HEK293 (cell line): ENCODE measurements around the gene MAP3K13.

ENCODE experiments used
- CTCF ChIA-PET: fragments of 350-600 bp; formaldehyde crosslinking; extraction: SDS; loops from one replicate; lab custom pipeline; 2021; ENCODE audit warnings: antibody characterized with exemption; lab: Yijun Ruan, JAX
- POLR2A ChIA-PET: fragments of 300-600 bp; formaldehyde crosslinking; extraction: SDS; loops from one replicate; lab custom pipeline; 2020; ENCODE audit warnings: antibody characterized with exemption, inconsistent platforms; lab: Yijun Ruan, JAX
- H3K27ac ChIP-seq: fragments of 200-500 bp; sonication (Bioruptor generic); 2 replicates; pipeline ENCODE4 v1.5.1; 2014; ENCODE audit warnings: low read depth, low read length, control low read depth, inconsistent platforms; ENCODE audit errors: extremely low read depth
- H3K36me3 ChIP-seq, 2 experiments: fragments of 200-500 bp in 1 of 2; sonication (Bioruptor generic) in 1 of 2; 1 replicate in 1 of 2; 2 replicates in 1 of 2; pipeline ENCODE4 v1.5.1; 2014 to 2017; ENCODE audit warnings: inconsistent platforms in 2 of 2, low read length in 2 of 2; ENCODE audit not compliant: control insufficient read depth in 2 of 2, insufficient read depth in 1 of 2
- H3K4me1 ChIP-seq: fragments of 200-500 bp; sonication (Bioruptor generic); 2 replicates; pipeline ENCODE4 v1.5.1; 2014; ENCODE audit warnings: mild to moderate bottlenecking, low read length, inconsistent platforms; ENCODE audit not compliant: control insufficient read depth, insufficient read depth
- H3K4me3 ChIP-seq: 2 replicates; pipeline ENCODE4 v1.5.1; 2011; ENCODE audit warnings: low read depth, mild to moderate bottlenecking, control low read depth, low read length, moderate library complexity
- H3K9me3 ChIP-seq: fragments of 200-500 bp; sonication (Bioruptor generic); 2 replicates; pipeline ENCODE4 v1.5.1; 2014; ENCODE audit warnings: low read depth, low read length, inconsistent platforms; ENCODE audit not compliant: control insufficient read depth, insufficient read depth
- GFI1B ChIP-seq: fragments of 450-650 bp; formaldehyde crosslinking; IDR thresholded peaks from 2 replicates; pipeline ENCODE4 v1.5.1; 2016; ENCODE audit warnings: missing biosample characterization, missing genetic modification characterization
- HIC1 ChIP-seq: fragments of 450-650 bp; formaldehyde crosslinking; IDR thresholded peaks from 2 replicates; pipeline ENCODE4 v1.5.1; 2016; ENCODE audit warnings: missing biosample characterization, missing genetic modification characterization
- PRDM6 ChIP-seq: fragments of 450-650 bp; formaldehyde crosslinking; IDR thresholded peaks from 2 replicates; pipeline ENCODE4 v1.5.1; 2017; ENCODE audit warnings: missing biosample characterization, missing genetic modification characterization
- SETDB1 ChIP-seq: IDR thresholded peaks from one replicate; pipeline ENCODE4 v1.6.1; 2017; ENCODE audit warnings: mild to moderate bottlenecking, low read length, moderate library complexity, mixed read lengths; ENCODE audit not compliant: insufficient read length
- ZBTB10 ChIP-seq: fragments of 450-650 bp; formaldehyde crosslinking; IDR thresholded peaks from 2 replicates; pipeline ENCODE4 v1.5.1; 2016; ENCODE audit warnings: missing biosample characterization, missing genetic modification characterization
- ZBTB44 ChIP-seq: fragments of 450-650 bp; IDR thresholded peaks from 2 replicates; pipeline ENCODE4 v1.5.1; 2018; ENCODE audit warnings: missing biosample characterization, mild to moderate bottlenecking, missing genetic modification characterization
- ZNF184 ChIP-seq: fragments of 450-650 bp; IDR thresholded peaks from 2 replicates; pipeline ENCODE4 v1.5.1; 2018; ENCODE audit warnings: missing biosample characterization, mild to moderate bottlenecking, missing genetic modification characterization
- ZNF280D ChIP-seq: fragments of 450-650 bp; formaldehyde crosslinking; IDR thresholded peaks from 2 replicates; pipeline ENCODE4 v1.5.1; 2016; ENCODE audit warnings: missing biosample characterization, missing genetic modification characterization
- ZNF335 ChIP-seq: fragments of 450-650 bp; formaldehyde crosslinking; conservative IDR thresholded peaks from 2 replicates; pipeline ENCODE4 v1.5.1; 2016; ENCODE audit warnings: missing biosample characterization, missing genetic modification characterization
- ZNF350 ChIP-seq: fragments of 450-650 bp; formaldehyde crosslinking; IDR thresholded peaks from 2 replicates; pipeline ENCODE4 v1.5.0; 2017; ENCODE audit warnings: missing biosample characterization, mild to moderate bottlenecking, missing genetic modification characterization
- ZNF518A ChIP-seq: fragments of 450-650 bp; formaldehyde crosslinking; conservative IDR thresholded peaks from 2 replicates; pipeline ENCODE4 v1.5.1; 2016; ENCODE audit warnings: low read depth, missing biosample characterization, missing genetic modification characterization
- ZNF571 ChIP-seq: fragments of 450-650 bp; formaldehyde crosslinking; IDR thresholded peaks from 2 replicates; pipeline ENCODE4 v1.5.0; 2017; ENCODE audit warnings: missing biosample characterization, missing genetic modification characterization
- ZNF660 ChIP-seq: fragments of 450-650 bp; IDR thresholded peaks from 2 replicates; pipeline ENCODE4 v1.5.1; 2018; ENCODE audit warnings: missing biosample characterization, mild to moderate bottlenecking, missing genetic modification characterization
- ZNF707 ChIP-seq: fragments of 450-650 bp; formaldehyde crosslinking; IDR thresholded peaks from 2 replicates; pipeline ENCODE4 v1.5.1; 2016; ENCODE audit warnings: missing biosample characterization, missing genetic modification characterization
- ZNF791 ChIP-seq: fragments of 450-650 bp; formaldehyde crosslinking; IDR thresholded peaks from 2 replicates; pipeline ENCODE4 v1.5.1; 2016; ENCODE audit warnings: missing biosample characterization, missing genetic modification characterization
- ZNF830 ChIP-seq: fragments of 450-650 bp; IDR thresholded peaks from 2 replicates; pipeline ENCODE4 v1.5.0; 2018; ENCODE audit warnings: missing biosample characterization, missing genetic modification characterization, low read depth, mild to moderate bottlenecking, moderate library complexity

The MAP3K13 gene

GRCh38 chr3:185365291-185366073, 2.5 kb downstream of the MAP3K13 start:
- ChIA-PET CTCF (interaction anchor here (0.6 to 1.0 kb wide), 2 partner anchors 11 to 489 kb away, joined by 3 to 4 read pairs; no protein-coding TSS in a partner anchor), POLR2A (no interaction called here)
- no peak overlapping the region for H3K4me3 ChIP-seq
- no peaks in the 10 kb centered on the region for H3K9me3 ChIP-seq
- no peak for TF ChIP-seq ZNF350 (tag by site-specific recombination)
- TF ChIP-seq ZNF184 (tag by site-specific recombination) = no peak
- TF ChIP-seq PRDM6 (tag by site-specific recombination) = no peak
- no peak for TF ChIP-seq ZNF335 (tag by site-specific recombination)
- no peak for TF ChIP-seq GFI1B (tag by site-specific recombination)
- no peak for TF ChIP-seq SETDB1
- no peak for TF ChIP-seq ZNF280D (tag by site-specific recombination)
- TF ChIP-seq ZNF830 = no peak
- no peak for TF ChIP-seq ZNF707 (tag by site-specific recombination)
- TF ChIP-seq ZNF660 (tag by site-specific recombination) = no peak
- TF ChIP-seq ZNF518A (tag by site-specific recombination) = no peak
- no peak for TF ChIP-seq ZBTB44 (tag by site-specific recombination)
- no peak for TF ChIP-seq HIC1 (tag by site-specific recombination)
- TF ChIP-seq ZNF571 = no peak
- no peak for TF ChIP-seq ZBTB10 (tag by site-specific recombination)
- no peak for TF ChIP-seq ZNF791 (tag by site-specific recombination)
- H3K4me1 ChIP-seq = peaks cover 3% of the 10 kb centered on the region; the same call in 1 of the 2 replicates
- H3K36me3 ChIP-seq = no peaks in the 10 kb centered on the region
- no peak overlapping the region for H3K27ac ChIP-seq
